ENCODE results near the gene PRKAB1. TPM values are rescaled to one million over a fixed set of nuclear protein-coding genes. Genes with fewer than 3 reads are reported as not detected.
A peak's percentile ranks its signal among the peaks of the same experiment; 100 is the strongest.

PRKAB1 gene
- total and polyA plus RNA-seq, 9 of the 15 experiments (the other 6 are each of a cell fraction or from before 2014, with no cell fraction given), result 32.6 to 94.2 (median 63.8) TPM

- TF ChIP-seq, protein P1, sequence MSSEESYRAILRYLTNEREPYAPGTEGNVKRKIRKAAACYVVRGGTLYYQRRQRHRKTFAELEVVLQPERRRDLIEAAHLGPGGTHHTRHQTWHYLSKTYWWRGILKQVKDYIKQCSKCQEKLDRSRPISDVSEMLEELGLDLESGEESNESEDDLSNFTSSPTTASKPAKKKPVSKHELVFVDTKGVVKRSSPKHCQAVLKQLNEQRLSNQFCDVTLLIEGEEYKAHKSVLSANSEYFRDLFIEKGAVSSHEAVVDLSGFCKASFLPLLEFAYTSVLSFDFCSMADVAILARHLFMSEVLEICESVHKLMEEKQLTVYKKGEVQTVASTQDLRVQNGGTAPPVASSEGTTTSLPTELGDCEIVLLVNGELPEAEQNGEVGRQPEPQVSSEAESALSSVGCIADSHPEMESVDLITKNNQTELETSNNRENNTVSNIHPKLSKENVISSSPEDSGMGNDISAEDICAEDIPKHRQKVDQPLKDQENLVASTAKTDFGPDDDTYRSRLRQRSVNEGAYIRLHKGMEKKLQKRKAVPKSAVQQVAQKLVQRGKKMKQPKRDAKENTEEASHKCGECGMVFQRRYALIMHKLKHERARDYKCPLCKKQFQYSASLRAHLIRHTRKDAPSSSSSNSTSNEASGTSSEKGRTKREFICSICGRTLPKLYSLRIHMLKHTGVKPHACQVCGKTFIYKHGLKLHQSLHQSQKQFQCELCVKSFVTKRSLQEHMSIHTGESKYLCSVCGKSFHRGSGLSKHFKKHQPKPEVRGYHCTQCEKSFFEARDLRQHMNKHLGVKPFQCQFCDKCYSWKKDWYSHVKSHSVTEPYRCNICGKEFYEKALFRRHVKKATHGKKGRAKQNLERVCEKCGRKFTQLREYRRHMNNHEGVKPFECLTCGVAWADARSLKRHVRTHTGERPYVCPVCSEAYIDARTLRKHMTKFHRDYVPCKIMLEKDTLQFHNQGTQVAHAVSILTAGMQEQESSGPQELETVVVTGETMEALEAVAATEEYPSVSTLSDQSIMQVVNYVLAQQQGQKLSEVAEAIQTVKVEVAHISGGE (CRISPR knock-in tag; IDR thresholded peaks at IDR 0.05), result peak; percentile 89 to 98 (median 94)
- TF ChIP-seq NR2C2 (CRISPR knock-in tag; IDR thresholded peaks at IDR 0.05) (peak; percentile 58; the same call in 1 of the 2 replicates), NR2C2 (tag; IDR thresholded peaks at IDR 0.05) (peak; percentile 92), LCOR (CRISPR knock-in tag; IDR thresholded peaks at IDR 0.05) (peak; percentile 77; the same call in 1 of the 2 replicates), NFE2 (IDR thresholded peaks at IDR 0.05; ENCODE audit: low read depth) (peak; percentile 21; the same call in 1 of the 2 replicates), PHTF2 (CRISPR knock-in tag; IDR thresholded peaks at IDR 0.05) (no peak), FIP1L1 (IDR thresholded peaks at IDR 0.05; ENCODE audit: low read depth, low read length, poor library complexity, severe bottlenecking) (peak; percentile 80), TCF7 (IDR thresholded peaks at IDR 0.05; ENCODE audit: borderline replicate concordance) (no peak), CCAR2 (IDR thresholded peaks at IDR 0.05; ENCODE audit: low read depth, low read length) (no peak), SMC3 (conservative IDR thresholded peaks at IDR 0.05; ENCODE audit: insufficient read depth, low read depth, low read length) (peak; percentile 52; the same call in 1 of the 2 replicates), FOXK1 (CRISPR knock-in tag; IDR thresholded peaks at IDR 0.05; ENCODE audit: borderline replicate concordance) (no peak), CREB1 (IDR thresholded peaks at IDR 0.05) (peak; percentile 39; the same call in 1 of the 2 replicates), CREB1 (CRISPR knock-in tag; IDR thresholded peaks at IDR 0.05) (peak; percentile 70), ZNF274 (IDR thresholded peaks at IDR 0.05; ENCODE audit: borderline replicate concordance, low read depth, low read length) (peak; percentile 59; the same call in 1 of the 2 replicates), STAT6 (CRISPR knock-in tag; IDR thresholded peaks at IDR 0.05) (0 out of 2 replicates have a peak, but pooled peaks have one; percentile 75), ZNF76 (CRISPR knock-in tag; IDR thresholded peaks at IDR 0.05; ENCODE audit: borderline replicate concordance) (no peak), MTA1 (IDR thresholded peaks at IDR 0.05; ENCODE audit: borderline replicate concordance) (0 out of 2 replicates have a peak, but pooled peaks have one; percentile 23), NFRKB (IDR thresholded peaks at IDR 0.05; ENCODE audit: low read depth) (peak; percentile 70), ZNF3 (CRISPR knock-in tag; IDR thresholded peaks at IDR 0.05) (no peak), SMARCA4 (IDR thresholded peaks at IDR 0.05) (no peak; the same call in 1 of the 2 replicates)
- TF ChIP-seq, protein P2, sequence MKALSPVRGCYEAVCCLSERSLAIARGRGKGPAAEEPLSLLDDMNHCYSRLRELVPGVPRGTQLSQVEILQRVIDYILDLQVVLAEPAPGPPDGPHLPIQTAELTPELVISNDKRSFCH (CRISPR knock-in tag; IDR thresholded peaks at IDR 0.05), result no peak
- TF ChIP-seq, protein P2 (tag; IDR thresholded peaks at IDR 0.05), result no peak; the same call in 1 of the 2 replicates
These were observed at the start of gene PRKAB1 (continued) for GRCh38 chr12:119667577-119668323.

Measured in K562 (cell line).